ENCODE data around the gene SDK1. TPM values are rescaled to one million over a fixed set of nuclear protein-coding genes. Genes with fewer than 3 reads are reported as not detected.

SDK1 gene
- total and polyA plus RNA-seq, 10 of the 15 experiments (the other 5 are each of a cell fraction or from before 2014, with no cell fraction given): 0.14 to 0.33 TPM; not detected in 8

GRCh38 chr7:3791327-3791726 lies 490.3 kb downstream of the SDK1 start:
- RAD21 ChIA-PET (ENCODE audit: unreplicated experiment): no interaction called here
- no TSS peak for BruUV-seq (replicated peaks)
- TF ChIP-seq MEF2B (IDR thresholded peaks at IDR 0.05; ENCODE audit: partially characterized antibody, poor library complexity, severe bottlenecking): no peak
- TF ChIP-seq ZBED1 (IDR thresholded peaks at IDR 0.05; ENCODE audit: borderline replicate concordance): no peak
- TF ChIP-seq SMAD5 (IDR thresholded peaks at IDR 0.05; ENCODE audit: low read depth): no peak
- TF ChIP-seq, protein P1, sequence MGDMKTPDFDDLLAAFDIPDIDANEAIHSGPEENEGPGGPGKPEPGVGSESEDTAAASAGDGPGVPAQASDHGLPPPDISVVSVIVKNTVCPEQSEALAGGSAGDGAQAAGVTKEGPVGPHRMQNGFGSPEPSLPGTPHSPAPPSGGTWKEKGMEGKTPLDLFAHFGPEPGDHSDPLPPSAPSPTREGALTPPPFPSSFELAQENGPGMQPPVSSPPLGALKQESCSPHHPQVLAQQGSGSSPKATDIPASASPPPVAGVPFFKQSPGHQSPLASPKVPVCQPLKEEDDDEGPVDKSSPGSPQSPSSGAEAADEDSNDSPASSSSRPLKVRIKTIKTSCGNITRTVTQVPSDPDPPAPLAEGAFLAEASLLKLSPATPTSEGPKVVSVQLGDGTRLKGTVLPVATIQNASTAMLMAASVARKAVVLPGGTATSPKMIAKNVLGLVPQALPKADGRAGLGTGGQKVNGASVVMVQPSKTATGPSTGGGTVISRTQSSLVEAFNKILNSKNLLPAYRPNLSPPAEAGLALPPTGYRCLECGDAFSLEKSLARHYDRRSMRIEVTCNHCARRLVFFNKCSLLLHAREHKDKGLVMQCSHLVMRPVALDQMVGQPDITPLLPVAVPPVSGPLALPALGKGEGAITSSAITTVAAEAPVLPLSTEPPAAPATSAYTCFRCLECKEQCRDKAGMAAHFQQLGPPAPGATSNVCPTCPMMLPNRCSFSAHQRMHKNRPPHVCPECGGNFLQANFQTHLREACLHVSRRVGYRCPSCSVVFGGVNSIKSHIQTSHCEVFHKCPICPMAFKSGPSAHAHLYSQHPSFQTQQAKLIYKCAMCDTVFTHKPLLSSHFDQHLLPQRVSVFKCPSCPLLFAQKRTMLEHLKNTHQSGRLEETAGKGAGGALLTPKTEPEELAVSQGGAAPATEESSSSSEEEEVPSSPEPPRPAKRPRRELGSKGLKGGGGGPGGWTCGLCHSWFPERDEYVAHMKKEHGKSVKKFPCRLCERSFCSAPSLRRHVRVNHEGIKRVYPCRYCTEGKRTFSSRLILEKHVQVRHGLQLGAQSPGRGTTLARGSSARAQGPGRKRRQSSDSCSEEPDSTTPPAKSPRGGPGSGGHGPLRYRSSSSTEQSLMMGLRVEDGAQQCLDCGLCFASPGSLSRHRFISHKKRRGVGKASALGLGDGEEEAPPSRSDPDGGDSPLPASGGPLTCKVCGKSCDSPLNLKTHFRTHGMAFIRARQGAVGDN (IDR thresholded peaks at IDR 0.05): no peak
- TF ChIP-seq EZH2 (IDR thresholded peaks at IDR 0.05; ENCODE audit: borderline replicate concordance, control insufficient read depth, low read depth, low read length): no peak
- TF ChIP-seq SPI1 (IDR thresholded peaks at IDR 0.05; ENCODE audit: borderline replicate concordance, insufficient read depth, low read depth, low read length): no peak

More at GRCh38 chr7:3791327-3791726, 490.3 kb downstream of the SDK1 start:
- H4K20me1 ChIP-seq (ENCODE audit: control insufficient read depth, insufficient read depth): no peaks in the 10 kb centered on the region
- H3K9ac ChIP-seq (ENCODE audit: control insufficient read depth, insufficient read depth, low read length): no peak overlapping the region
- H3K79me2 ChIP-seq (ENCODE audit: control insufficient read depth, insufficient read depth, low read length): no peaks in the 10 kb centered on the region
- SMC1A ChIA-PET (ENCODE audit: uncharacterized antibody, unreplicated experiment): interaction anchor here (0.6 kb wide), 1 partner anchor 258 kb away, joined by 3 read pairs; no protein-coding TSS in a partner anchor
- no peaks in the 10 kb centered on the region for H3K4me1 ChIP-seq (ENCODE audit: control insufficient read depth, insufficient read depth, low read length)
- intact Hi-C loops (cut with micrococcal nuclease; ENCODE audit: unreplicated experiment) (no loop called here), in situ Hi-C loops (cut with MboI) (no loop called here)
- 51% methylated on average over 9 of the region's 9 CpGs for WGBS (ENCODE audit: insufficient coverage, insufficient replicate concordance, low lambda C conversion rate, missing lambda C conversion rate)
- H3K36me3 ChIP-seq (ENCODE audit: control insufficient read depth in 2 of 2, insufficient read depth in 2 of 2, low read length in 1 of 2): no peaks in the 10 kb centered on the region
- H3K27ac ChIP-seq (ENCODE audit: control insufficient read depth, insufficient read depth): no peak overlapping the region
- CTCF ChIA-PET: no interaction called here
- DNase-seq (ENCODE audit: low read depth, low spot score): no peak
- no peak overlapping the region for H3K4me3 ChIP-seq
- FAIRE-seq: no peak
- no peaks in the 10 kb centered on the region for H3K9me3 ChIP-seq (replicated peaks; ENCODE audit: control insufficient read depth, insufficient read depth, low read length)
- POLR2A ChIA-PET: no interaction called here
- no peak for ATAC-seq
- H3K27me3 ChIP-seq (replicated peaks in 1 of 2; ENCODE audit: control insufficient read depth in 2 of 2, insufficient read depth in 2 of 2, low read length in 1 of 2): no peaks in the 10 kb centered on the region
- no peak overlapping the region for H2AFZ ChIP-seq (ENCODE audit: control insufficient read depth, low read depth, low read length)
- H3K4me2 ChIP-seq (ENCODE audit: control insufficient read depth, insufficient read depth): no peak overlapping the region

Data from GM12878 (cell line).